Stimulated activated CD8-positive, alpha-beta memory T cell treated with anti-CD3 and anti-CD28 coated beads, Interleukin-12 subunit alpha, Interleukin-12 subunit beta, amount 100 ng/mL, for 1 hour (primary cell): ENCODE measurements around the gene GOLGA2.

Source experiments
- DNase-seq: peaks from one replicate; pipeline ENCODE4 v3.0.0-alpha.2; 2020; ENCODE audit warnings: low read depth

GOLGA2 gene

DNA sequence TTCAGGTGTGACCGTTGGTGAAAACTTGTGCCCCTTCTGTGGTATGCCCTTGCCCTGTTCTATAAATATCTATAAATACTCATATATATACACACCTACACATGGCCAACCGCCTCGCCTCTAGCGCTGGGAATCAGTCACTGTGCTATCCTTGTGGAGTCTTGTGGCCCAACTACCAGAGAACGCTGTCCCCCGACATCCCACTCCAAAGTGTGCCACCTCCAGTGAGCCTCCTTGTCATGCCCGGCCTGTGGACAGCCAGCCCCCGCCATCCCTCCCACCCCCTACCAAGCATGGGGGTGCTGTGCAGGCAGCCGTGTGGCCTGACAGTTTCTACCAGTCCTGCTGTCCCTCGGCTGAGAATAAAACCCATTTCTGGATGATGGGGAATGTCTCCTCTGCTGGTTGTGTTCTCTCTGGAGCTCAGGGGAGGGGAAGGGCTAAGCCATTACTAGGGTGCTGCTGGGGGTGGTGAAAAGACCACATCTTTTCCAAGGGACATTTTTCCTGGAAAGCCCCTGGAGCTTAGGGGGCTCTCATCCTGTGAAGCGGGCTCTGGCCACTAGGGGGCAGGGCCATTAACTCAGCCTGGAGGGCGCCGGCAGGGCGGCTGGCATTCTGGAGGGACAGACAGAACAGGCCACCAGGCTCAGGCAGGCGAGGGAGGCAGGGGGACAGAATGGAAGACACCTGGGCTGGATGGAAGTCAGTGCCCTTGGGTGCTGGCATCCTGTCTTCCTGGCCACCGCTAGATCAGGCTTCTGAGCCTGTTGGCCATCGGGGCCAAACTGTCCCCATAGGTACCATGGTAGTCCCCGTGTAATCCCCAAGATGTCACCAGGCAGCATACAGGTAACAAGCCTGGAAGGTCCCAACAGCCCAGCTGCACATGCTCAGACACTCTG, 20.7 kb downstream of the GOLGA2 start:
- DNase-seq = no peak

- no peak for DNase-seq
Observed at GRCh38 chr9:128254362-128254761, 21.4 kb downstream of the GOLGA2 start.

- no peak for DNase-seq
Observed at GRCh38 chr9:128253991-128254346, 21.8 kb downstream of the GOLGA2 start.

- no peak for DNase-seq
Observed at GRCh38 chr9:128253140-128253990, 22.4 kb downstream of the GOLGA2 start.

GRCh38 chr9:128252317-128253139, 23.3 kb downstream of the GOLGA2 start:
- no peak for DNase-seq

- DNase-seq = no peak
Observed at GRCh38 chr9:128251732-128252100, 24.1 kb downstream of the GOLGA2 start.

DNA sequence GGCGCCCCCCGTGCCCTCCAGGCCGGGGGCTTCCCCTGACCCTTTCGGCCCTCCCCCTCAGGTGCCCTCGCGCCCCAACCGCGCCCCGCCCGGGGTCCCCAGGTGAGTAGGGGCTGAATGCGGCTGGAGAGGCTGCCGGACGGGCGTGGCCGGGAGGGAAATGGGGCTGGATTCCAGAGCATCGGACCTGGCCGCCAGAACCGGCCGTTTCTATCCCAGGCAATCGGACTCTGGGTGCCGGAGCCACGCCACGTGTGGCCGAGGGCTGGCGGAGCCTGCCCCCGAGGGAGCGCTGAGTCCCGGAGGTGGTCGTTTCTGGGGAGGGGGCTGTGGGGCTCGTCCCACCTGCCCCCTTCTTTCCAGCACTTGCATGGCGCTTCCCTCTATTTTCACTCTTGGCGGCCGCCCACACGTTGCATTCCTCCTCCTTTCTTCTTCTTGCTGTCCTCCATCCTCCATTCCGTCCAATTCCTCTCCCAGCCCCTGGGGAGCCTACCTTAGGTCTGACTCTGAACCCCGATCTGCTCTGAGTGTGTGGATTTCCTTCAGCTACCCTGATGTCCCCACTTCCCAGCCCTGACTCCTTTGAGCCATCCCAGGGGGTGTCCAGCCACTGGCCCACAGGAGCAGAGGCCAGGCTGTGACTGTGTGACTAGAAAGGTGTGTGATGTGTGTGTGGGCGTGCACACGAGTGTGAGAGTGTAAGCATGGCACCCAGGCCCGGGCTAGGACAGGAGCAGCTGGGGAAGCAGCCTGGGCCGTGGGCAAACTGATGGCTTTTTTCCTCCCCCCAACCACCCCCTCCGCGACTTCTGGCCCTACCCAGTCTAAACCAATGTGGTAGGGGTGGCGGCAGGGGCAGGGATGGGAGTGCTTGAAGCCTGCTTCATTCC, 24.7 kb downstream of the GOLGA2 start:
- no peak for DNase-seq

DNA sequence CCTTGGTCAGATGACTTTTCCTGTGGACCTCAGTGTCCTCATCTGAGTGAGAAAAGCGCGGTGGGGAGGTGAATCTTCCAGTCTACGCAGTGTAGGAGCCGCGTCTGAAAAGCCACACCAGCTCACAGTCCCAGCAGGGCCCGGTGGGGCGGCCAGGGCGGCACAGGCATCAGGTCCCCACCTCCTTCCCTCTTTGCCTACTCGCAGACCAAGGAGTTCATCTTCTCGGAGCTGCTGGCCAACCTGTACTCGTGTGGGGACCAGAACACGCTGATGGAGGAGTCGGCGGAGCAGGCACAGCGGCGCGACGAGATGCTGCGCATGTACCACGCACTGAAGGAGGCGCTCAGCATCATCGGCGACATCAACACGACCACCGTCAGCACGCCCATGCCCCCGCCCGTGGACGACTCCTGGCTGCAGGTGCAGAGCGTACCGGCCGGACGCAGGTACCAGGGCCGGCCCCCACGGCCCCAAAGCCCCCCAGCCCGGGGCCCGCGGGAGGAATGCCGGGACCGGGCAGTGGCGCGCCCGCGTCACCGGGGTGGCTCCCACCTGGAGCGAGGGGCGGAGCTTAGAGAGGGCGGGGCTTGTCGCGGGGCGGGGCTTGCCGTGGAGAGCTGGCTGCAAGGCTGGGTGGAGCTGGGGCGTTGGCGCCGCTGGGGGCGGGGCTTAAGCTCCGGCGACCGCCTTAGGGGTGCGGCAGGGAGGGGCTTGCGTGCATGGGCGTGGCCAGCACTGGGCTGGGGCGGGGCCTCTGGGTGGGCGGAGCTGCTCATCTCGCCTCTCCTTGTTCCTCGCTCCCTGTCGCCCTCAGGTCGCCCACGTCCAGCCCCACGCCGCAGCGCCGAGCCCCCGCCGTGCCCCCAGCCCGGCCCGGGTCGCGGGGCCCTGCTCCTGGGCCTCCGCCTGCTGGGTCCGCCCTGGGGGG, 25.6 kb downstream of the GOLGA2 start:
- peak; percentile 97 for DNase-seq

- no peak for DNase-seq
Observed at GRCh38 chr9:128249558-128249907, 26.3 kb downstream of the GOLGA2 start.

GRCh38 chr9:128247226-128247803, 28.5 kb downstream of the GOLGA2 start:
- no peak for DNase-seq

- no peak for DNase-seq
Observed at GRCh38 chr9:128246471-128246870, 29.3 kb downstream of the GOLGA2 start.

GRCh38 chr9:128245421-128246151, 30.2 kb downstream of the GOLGA2 start:
- DNase-seq = no peak

GRCh38 chr9:128244837-128245231, 31.0 kb downstream of the GOLGA2 start:
- DNase-seq = no peak

DNA sequence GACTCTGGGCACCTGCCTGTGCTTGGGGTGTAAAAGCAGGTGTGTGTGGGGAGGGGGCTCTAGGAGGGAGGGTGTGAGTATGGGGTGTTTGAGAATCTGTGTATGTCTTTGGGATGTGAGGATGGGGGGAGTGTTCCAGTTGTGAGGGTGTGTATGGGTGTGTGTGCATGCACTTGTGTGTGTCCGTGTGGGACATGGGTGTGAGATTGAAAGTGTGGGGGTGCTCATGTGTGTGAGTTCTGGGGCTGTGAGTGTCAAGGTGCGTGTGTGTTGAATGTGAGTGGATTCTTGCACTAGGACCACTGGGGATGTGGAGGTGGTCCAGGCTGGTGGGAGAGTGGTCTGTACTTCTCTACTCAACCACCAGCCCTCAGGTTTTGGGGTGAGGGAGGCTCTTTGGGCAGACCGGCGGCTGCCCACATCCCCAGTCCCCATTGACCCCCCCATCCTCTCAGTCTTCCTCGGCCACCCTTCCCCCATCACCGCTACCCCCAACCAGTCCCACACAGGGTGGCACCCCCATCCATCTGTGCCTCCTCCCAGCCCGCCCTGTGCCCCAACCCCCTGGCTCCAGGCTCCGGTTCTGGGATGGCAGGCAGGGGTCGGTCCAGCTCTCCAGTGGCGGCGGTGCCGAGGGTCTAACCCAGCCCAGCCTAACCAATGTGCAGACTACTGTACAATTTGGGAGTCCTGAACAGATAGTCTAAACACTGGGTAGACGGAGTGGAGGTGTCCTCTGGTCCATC, 31.5 kb downstream of the GOLGA2 start:
- no peak for DNase-seq

DNA sequence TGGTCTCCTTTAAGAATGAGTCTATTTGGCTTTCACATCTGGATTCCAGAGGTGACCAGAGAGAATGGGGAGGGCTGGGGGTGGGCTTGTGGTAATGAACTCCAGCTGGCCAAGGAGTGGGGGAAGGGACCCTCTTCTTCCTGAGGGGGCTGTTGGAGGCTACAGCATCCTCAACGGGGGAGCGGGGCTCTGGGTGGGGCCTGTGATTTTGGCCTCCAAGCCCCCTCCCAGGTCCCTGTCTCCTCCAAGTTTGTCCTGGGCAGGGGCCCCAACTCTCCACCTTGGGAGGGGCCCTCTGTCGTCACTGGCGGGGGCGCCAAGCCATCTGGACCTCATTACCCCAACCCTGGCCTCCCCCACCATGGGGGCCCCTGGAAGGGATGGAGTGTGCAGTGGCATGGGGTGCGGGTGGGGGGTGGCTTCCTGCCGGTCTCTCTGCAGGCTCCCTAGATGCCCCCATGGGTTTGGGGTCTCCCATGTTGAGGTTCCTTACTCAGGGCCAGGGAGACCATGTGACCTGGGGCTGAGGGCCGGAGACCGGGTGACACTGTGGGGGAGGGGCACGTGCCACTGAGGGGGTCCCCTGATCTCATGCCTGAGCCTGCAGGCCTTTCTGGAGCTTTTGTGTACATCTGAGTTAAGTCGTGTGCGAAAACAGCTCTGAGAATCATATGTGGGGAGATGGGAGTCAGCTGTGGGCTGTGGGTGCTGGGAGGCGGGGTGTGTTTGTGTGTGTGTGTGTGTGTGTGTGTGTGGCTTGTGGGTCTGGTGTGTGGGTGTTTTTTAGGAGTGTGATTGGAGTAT, 32.4 kb downstream of the GOLGA2 start:
- no peak for DNase-seq

GRCh38 chr9:128242828-128243214, 33.0 kb downstream of the GOLGA2 start:
- no peak for DNase-seq

- no peak for DNase-seq
Observed at GRCh38 chr9:128242124-128242523, 33.7 kb downstream of the GOLGA2 start.
